HG02759 (cell line): Measurements from ENCODE around the gene ZNF462.

Experiments used
- ATAC-seq: cut with Tn5 transposase; IDR thresholded peaks from one replicate; pipeline ENCODE4 v1.9.1; 2021; ENCODE audit warnings: mild to moderate bottlenecking, moderate library complexity; ENCODE audit not compliant: unreplicated experiment

ZNF462 gene

DNA sequence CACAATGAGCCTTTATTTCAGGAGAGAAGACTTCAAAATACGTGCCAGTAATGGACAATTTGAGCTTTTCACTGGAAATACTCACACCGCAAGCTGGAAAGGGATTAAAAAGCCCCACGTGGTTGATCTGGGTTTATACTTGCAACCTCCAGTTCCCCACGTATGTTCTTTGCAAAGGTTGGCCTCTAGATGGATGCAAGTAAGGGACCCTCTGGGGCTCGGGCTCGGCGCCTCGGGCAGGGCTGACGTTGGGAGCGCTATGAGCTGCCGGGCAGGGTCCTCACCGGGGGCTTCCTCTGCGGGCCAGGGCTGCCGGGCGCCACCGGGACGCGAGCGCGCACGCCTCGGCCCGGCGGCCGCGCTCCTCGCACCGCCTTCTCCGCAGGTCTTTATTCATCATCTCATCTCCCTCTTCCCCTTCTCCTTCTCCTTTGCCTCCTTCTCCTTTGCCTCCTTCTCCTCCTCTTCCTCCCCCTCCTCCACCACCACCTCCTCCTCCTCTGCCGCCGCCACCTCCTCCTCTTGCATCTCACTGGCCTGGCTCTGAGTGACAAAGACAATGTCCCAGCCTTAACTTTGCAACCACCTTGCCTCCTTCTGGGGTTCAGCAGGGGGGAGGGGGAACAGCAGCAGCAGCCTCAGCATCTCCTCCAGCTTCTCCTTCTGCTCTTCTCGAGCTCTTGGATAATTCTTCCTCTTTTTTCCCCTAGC lies 701 bp upstream of the ZNF462 start:
- no peak for ATAC-seq

GRCh38 chr9:106864373-106865143 lies 1.6 kb downstream of the ZNF462 start:
- ATAC-seq = no peak

DNA sequence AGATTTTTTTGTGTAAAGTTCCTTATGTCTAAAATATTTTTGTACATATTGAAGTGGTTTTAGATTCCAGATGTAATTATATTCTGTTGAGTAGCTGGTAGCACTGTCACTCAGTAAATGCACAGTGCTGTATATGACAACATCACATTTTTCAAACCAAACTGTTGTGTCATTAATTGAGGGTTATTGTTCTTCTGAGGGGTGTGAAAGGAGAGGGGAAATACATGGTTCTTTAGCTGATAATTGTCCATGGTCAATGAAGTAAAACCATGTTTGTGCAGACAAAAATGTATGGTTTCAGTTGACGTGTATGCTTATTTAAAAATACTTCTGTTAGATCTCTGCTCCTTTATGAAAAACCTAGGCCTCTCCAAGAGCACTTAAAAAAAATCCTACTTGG lies 3.3 kb downstream of the ZNF462 start:
- ATAC-seq = no peak

DNA sequence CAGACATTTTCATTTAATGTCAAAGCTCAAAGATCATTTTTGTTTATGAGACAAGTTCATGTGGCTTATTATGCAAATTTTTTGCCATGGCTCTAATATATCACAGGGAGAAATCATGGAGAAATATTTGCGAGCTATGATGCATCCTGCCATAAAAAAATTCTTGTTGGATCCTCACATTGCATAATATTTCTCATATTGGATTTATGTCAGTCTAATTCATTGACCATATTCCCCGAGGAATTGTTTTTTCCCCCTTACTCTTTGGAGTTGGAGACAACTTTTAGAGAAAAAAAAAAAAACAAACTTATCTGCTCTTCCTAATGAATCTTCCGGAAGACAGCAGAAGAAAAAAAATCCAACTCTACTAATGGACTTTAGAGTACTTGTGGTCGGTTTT lies 4.3 kb downstream of the ZNF462 start:
- ATAC-seq = no peak

DNA sequence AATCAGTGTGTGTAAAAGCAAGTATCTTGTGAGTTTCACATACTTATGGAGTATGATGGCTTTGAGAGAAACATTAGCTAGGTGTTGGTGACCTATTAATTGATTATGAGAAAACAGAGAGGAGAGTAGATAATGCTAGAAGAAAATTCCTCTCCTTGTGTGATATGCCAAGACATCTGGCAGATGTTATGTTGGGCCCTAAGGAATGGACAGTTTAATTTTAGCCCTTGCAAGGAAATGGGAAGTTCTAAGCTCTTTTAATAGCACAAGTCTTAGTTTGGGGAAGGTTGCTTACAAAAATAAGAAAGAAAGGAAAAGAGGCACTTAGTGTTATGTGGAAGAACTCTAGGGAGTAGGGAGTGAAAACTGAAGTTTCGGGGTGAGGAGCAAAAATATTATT lies 5.1 kb downstream of the ZNF462 start:
- ATAC-seq = no peak

GRCh38 chr9:106868565-106868964 lies 5.6 kb downstream of the ZNF462 start:
- no peak for ATAC-seq

GRCh38 chr9:106869028-106869427 lies 6.1 kb downstream of the ZNF462 start:
- no peak for ATAC-seq

DNA sequence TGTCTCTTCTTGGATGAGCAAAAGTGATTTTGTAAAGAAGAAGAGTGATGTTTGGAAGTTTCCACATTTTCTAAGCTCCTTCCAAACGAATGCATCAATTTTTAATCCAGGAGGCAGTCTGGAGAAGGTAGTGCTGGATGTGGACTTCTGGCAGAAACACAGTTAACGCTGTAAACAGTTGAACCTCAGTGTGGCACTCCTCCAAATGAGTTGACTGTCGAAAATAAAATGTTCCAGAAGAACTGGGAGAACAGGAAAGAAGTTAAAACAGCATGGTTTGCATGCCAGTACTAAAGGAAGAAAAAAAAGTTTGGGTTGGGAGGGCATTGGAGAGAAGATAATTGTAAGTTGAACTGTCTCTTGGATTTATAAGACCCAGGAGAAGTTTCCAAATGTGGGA lies 6.5 kb downstream of the ZNF462 start:
- ATAC-seq = no peak

DNA sequence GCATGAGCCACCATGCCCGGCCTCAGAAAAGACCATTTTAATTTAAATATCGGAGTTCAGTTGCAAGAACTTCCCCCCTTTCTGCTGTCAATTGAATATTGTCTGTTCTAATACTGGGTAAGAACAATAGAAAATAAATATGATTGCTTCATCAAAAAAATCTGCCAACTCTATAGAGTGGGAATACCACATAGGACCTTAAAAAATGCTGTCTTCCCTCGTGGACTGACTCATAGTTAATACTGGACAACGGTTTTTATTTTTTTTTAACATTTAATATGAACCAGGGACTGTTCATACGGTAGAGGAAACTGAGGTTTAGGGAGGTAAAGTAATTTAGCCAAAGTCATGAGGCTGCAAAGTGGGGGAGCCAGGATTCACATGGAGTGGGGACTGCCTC lies 9.7 kb downstream of the ZNF462 start:
- ATAC-seq = no peak

GRCh38 chr9:106874031-106874430 lies 11.1 kb downstream of the ZNF462 start:
- no peak for ATAC-seq

DNA sequence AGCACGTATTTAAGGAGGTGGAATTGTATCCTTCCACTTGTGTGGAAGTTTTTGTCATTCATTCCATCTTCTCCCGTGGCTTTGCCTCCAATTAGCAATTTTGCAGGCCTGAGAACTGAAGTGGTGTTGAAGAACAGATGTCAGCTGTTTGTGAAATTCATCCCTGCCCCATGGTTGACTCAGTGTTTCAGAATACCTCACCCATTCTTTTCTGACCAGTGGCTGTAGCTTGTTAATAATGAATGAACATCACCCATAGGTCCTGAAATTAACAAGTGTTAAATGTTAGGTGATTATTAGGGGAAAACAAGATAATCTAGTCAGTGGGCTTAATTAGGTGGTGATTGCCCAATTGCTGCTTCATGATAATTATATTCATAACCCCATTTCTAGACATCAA lies 11.7 kb downstream of the ZNF462 start:
- ATAC-seq = no peak

DNA sequence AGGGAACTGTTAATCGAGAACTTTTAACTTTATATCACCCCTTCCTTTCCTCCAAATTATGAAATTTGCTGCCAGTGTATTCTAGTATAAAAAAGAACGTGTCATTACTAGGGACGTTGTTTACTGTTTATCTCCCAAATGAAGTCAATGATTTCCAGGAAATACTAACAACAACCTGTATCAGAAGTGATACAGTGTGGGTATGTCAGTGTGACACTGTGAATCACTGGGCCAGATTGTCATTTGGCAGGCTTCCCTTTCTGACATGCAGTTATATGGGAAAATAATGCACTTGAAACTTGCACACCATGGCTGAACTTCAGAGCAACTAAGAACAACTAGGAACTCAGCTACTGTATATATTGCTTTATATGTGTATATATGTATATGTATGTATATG lies 12.6 kb downstream of the ZNF462 start:
- no peak for ATAC-seq

DNA sequence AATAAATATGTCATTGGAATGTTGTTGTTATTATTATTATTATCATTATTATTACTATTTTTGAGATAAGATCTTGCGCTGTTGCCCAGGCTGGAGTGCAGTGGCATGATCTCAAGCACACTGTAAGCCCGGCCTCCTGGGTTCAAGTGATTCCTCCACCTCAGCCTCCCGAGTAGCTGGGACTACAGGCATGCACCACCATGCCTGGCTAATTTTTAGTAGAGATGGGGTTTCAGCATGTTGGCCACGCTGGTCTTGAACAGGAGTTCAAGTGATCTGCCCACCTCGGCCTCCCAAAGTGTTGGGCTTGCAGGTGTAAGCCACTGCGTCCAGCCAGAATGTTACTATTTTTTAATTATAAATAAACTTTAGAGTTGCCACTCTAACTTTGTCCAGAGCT lies 14.4 kb downstream of the ZNF462 start:
- ATAC-seq = no peak

DNA sequence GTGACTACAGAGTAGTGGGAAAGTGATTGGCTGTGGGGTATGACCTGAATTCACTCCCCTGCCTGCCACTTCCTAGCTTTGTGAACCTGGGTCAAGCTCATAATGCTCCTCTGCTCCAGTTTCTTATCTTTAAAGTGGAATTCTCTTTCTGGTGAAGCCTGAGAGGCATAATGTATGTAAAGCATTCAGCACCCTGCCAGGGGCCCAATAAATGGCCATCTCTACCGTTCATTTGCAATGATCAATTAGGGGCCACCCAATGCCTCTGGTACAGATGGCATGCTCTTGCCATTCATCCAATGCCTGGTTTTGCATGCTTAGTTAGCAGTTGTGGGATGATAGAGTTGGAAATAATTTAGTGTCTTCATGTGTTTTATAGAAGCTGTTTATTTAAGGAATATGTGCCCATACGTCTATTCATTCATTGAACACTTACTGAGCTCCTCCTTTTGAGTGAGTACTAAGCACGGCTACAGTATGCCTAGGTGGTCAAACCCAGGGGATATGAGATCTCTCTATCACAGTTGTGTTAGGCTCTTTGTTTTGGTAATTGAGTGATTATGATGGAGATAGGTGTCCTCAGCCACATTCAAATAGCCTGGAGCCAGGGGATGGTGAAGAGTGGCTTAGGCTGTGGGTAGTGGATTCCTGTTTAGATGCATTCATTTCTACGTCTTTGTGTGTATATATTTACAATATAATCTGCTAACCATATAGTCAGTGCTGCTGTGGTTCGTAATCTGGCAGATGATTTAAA lies 15.3 kb downstream of the ZNF462 start:
- no peak for ATAC-seq

- ATAC-seq = no peak
Measured at GRCh38 chr9:106878934-106879333, 16.0 kb downstream of the ZNF462 start.

- no peak for ATAC-seq
Measured at GRCh38 chr9:106879439-106879882, 16.5 kb downstream of the ZNF462 start.

DNA sequence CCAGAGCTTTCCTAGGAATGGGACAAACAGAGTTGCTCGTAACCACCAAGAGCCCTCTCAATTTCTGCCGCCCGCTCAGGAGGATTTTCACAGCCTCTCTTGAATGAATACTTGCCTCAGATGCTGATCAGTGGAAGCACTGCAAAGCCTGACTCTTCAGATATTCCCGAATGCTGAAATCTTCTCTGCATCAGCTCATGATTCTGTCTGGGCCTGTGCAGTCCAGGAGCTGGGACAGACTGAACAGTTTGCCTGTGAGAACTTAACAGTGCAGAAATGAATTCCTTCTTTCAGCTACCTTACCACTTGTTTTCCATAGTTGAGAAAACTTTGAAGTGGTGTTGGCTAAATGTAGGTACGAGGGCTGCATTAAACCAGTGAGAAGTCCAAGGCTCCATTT lies 17.1 kb downstream of the ZNF462 start:
- no peak for ATAC-seq

- no peak for ATAC-seq
Measured at GRCh38 chr9:106880863-106881262, 17.9 kb downstream of the ZNF462 start.

GRCh38 chr9:106883030-106883429 lies 20.1 kb downstream of the ZNF462 start:
- no peak for ATAC-seq

- ATAC-seq = no peak
Measured at GRCh38 chr9:106883626-106884190, 20.7 kb downstream of the ZNF462 start.

- ATAC-seq = no peak
Measured at GRCh38 chr9:106885451-106885850, 22.5 kb downstream of the ZNF462 start.
